Measurements from ENCODE around the gene NDUFB5.

The NDUFB5 gene

GRCh38 chr3:179604321-179605078 lies at the start of gene NDUFB5, which contains the start of gene MRPL47:
NDUFB5 (plus strand) TSS chr3:179604794; CDS start chr3:179604816, 22 bp downstream.
MRPL47 (minus strand) TSS chr3:179604638; CDS start chr3:179604624, 14 bp downstream.
- DNase-seq: peak; percentile 97

DNA sequence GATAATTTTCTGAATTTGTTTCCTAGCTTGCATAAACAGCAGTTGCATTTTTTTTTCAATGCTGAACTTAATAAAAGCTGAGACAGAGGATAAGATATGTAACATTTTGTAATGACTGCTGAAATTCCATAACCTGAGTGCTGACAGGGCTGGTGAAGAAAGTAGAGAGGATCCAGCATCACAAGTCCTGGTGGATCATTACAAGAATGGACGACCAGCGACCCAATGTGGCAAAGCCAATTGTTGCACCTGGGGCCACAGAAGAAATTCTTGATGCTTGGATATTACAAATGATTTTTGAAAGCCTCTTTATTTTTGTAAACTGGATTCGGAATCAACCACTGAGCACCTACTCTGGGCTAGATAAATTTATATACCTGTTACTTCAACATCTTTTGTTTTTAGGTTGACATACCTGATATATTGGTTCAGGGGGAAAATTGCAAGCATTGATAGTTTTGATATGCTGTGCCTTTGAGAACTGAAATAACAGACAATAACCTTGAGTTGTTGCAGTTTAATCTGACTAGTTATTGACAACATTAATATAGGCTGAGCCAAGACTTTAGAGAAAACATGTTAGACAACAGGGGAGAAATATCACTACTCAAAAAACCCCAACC lies 45.7 kb upstream of the NDUFB5 start:
- DNase-seq: peak; percentile 57

DNA sequence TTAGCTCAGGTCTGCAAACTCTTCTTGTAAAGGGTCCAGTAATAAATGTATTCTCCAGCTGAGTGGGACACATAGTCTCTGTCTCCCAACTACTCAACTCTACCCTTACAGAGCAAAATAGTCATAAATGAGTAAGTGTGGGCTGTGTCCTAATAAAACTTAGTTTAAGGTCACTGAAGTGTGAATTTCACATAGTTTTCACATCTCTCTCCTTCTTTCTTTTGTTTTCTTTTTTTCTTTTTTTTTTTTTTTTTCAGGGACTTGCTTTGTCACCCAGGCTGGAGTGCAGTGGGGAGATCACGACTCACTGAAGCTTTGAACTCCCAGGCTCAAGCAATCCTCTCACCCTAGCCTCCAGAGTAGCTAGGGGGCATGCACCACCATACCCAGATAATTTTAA lies 43.8 kb upstream of the NDUFB5 start:
- peak; percentile 40 for DNase-seq

DNA sequence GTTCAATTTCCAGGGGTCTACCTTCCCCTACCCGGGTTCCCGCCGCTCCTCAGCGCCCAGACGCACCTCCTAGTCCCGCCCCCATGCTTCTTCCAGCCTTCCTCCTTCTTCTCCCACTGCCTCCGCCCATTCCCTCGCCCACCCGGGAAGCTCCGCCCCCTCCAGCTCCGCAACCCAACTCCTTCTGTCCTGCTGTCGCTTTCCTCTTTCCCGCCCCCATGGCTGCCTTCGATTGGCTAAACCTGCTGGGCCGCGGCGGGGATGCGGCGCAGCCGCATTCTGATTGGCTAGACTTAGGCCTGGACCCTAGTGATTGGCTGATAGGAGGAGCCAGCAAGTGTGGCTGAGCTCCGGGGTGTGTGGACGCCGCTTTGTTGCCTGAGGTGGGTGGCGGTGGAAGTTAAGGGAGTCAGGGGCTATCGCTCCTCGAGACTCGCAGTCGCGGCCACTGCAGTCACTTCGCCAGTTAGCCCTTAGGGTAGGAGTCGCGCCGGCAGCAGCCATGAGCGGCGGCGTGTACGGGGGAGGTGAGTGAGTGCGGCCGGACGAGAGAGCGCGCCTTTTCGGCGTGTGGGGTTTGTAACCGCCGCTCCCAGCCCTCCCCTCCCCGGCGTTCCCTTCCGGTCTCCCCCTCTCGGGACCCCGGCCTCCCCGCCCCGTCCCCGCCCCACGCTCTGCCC lies 41.9 kb upstream of the NDUFB5 start, which contains the start of gene ACTL6A:
TSS of gene ACTL6A (plus strand) at position 336 of the 680 bp plus-strand sequence. CDS start at position 503, 167 bp downstream.
- peak; percentile 99 for DNase-seq

DNA sequence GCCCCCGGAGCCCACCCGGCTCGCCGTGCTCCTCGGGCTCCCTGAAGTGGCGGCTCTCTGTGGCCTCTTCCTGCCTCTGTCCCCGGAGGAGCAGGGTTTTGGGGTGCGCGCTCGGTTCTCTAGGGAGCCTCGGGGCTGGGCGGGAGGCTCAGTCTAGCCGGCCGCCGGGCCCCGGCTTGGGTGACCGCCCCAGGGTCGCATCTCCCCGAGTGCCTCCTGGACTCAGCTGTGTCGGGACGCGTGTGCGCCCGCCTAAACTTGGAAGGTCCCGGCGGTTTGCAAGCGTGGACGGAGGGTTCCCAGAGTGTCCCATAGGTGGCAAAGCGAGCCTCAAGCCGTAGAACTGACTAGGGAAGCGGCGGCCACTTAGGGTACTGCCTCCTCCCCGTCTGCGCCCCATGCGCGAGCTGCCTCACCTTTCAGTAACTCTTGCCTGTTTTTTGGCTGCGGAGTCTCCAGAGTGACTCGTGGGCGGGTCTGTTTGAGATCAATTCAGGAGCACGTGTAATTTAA lies 41.3 kb upstream of the NDUFB5 start:
- DNase-seq: peak; percentile 67

GRCh38 chr3:179565496-179565895 lies 39.1 kb upstream of the NDUFB5 start:
- DNase-seq: no peak

- DNase-seq: no peak
Observed at GRCh38 chr3:179580992-179581391, 23.6 kb upstream of the NDUFB5 start.

- no peak for DNase-seq
Observed at GRCh38 chr3:179589143-179589542, 15.5 kb upstream of the NDUFB5 start.

DNA sequence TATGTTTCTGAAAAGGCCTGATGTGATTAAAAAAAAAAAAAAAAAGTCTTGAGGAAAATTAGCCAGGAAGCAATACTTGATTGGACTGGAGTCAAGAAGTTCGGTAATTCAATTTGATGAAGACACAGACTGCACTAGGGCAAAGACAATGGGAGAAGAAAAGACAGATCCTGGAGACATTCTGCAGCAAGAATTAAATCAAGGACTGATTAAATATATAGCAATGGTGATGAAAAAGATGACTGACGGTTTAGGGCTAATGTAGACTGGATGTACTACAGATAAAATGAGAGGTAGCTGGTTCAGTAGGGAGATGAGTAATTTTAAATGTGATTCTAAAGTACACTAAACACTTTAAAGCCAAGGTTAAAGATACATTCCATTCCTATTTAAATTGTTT lies 13.9 kb upstream of the NDUFB5 start:
- DNase-seq: no peak

- no peak for DNase-seq
Observed at GRCh38 chr3:179591313-179591712, 13.3 kb upstream of the NDUFB5 start.

DNA sequence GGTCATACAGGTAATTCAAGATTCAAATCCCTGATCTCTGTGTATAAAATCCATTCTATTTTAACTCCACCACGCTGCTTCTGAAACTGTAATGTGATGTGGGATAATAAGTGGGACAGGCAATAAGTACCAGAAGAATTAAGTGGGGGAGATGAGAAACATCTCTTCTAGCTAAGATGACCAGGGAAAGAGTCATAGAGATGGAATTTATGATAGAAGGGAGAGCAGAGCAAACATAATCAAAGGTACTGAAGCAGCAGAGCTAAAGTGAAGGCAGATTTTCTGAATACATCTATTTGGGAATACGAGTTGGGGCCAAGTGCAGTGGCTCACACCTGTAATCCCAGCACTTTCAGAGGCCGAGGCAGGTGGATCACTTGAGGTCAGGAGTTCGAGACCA lies 5.1 kb upstream of the NDUFB5 start:
- no peak for DNase-seq

- DNase-seq: no peak
Observed at GRCh38 chr3:179603321-179603720, 1.3 kb upstream of the NDUFB5 start.

DNA sequence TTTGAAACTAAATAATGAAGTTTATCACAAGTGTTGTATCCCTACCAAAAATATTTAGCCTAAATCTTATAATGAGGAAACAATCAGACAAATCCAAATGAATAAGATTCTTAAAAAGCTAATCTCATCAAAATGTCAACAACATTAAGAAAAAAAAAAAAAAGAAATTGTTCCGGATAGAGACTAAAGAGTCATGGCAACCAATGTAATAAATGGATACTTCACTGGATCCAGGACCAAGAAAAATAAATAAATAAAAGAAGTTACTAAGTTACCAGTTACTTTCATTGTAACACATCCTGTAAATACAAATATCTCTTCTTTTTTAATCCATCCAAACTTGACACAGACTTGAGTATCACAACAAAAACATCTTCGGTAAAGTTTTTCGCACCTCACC lies 763 bp upstream of the NDUFB5 start:
- DNase-seq: peak; percentile 55

- no peak for DNase-seq
Observed at GRCh38 chr3:179606534-179607085, 2.0 kb downstream of the NDUFB5 start.

DNA sequence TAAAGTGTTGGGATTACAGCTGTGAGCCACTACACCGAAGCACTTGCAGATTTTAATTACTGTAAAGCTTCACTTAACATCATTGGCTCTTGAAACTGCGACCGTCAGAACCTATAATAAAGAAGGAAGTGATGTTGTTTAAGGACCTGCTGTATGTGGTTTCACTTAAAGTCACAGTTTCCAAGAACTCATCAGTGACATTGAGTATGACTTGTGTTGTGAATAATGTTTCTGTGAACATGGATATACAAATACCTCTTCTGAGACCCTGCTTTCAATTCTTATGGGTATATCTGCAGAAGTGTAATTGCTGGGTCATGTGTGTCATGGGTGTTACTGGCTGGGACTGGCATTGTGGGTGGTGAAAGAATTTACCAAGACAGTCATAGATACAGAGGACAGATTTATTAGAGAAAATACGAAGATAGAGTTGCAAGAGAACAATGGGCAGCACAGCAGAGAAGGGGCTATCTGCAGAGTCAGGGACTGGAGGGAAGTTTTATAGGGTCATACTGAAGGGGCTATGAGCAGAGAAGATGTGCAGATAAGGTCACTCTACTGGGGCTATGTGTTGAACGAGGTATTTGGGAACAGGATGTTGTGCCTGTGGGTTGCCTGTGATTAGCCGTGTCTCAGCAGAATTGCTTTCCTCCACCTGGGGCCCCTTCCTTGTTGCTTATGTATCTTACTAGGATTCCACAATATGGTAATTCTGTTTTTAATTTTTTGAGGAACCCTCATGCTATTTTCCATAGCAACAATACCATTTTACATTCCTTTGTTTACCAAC lies 4.5 kb downstream of the NDUFB5 start:
- no peak for DNase-seq

- no peak for DNase-seq
Observed at GRCh38 chr3:179610066-179610465, 5.5 kb downstream of the NDUFB5 start.

GRCh38 chr3:179613807-179614206 lies 9.2 kb downstream of the NDUFB5 start:
- peak; percentile 32 for DNase-seq

GRCh38 chr3:179615458-179616173 lies 11.0 kb downstream of the NDUFB5 start:
- no peak for DNase-seq

GRCh38 chr3:179622023-179622422 lies 17.4 kb downstream of the NDUFB5 start:
- DNase-seq: no peak

DNA sequence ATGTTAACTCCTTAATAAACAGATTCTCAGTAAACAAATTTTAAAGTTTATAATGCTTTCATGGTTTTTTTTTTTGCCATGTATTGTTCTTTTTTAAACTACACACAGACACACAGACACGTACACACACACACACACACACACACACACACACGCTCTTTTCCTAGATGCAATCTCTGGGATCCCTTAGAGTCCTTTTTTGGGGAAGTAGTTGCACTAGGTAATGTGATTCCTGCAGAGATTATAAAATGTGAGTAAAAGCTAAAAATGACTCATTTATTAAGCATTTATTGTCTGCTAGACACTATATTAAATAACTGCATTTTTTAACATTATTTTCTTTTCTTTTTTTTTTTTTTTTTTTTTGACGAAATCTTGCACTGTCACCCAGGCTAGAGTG lies 19.9 kb downstream of the NDUFB5 start:
- no peak for DNase-seq

- DNase-seq: no peak
Observed at GRCh38 chr3:179630753-179631451, 26.3 kb downstream of the NDUFB5 start.
